Fibroblast of lung (primary cell): ENCODE measurements around the gene GRAMD2B.

Experiments used
- CTCF ChIP-seq, 2 donors: IDR thresholded peaks in 1 of 2; conservative IDR thresholded peaks in 1 of 2; 1 replicate in 1 of 2; 2 replicates in 1 of 2; pipeline ENCODE4 v1.5.1; 2011 to 2012; ENCODE audit warnings: low read length in 2 of 2, control low read depth in 1 of 2, inconsistent platforms in 1 of 2, low read depth in 1 of 2, mild to moderate bottlenecking in 1 of 2
- EZH2 ChIP-seq: IDR thresholded peaks from 2 replicates; pipeline ENCODE4 v1.5.1; 2012; ENCODE audit warnings: low read length, control low read depth, mild to moderate bottlenecking; ENCODE audit errors: missing control alignments

- TF ChIP-seq EZH2 (no peak), CTCF (conservative IDR thresholded peaks at IDR 0.05 in 1 of 2, IDR thresholded peaks at IDR 0.05 in 1 of 2; ENCODE audit: low read depth in 1 of 2, low read length in 2 of 2) (no peak)
Observed at GRCh38 chr5:126483156-126483555, 59.9 kb downstream of the GRAMD2B start.
